Measurements from ENCODE around the gene EXOC3.

GRCh38 chr5:435961-436640, 6.9 kb upstream of the EXOC3 start:
- TF ChIP-seq NR2C2 (CRISPR knock-in tag; IDR thresholded peaks at IDR 0.05) (no peak), CREM (CRISPR knock-in tag; IDR thresholded peaks at IDR 0.05) (no peak), ZNF263 (CRISPR knock-in tag; IDR thresholded peaks at IDR 0.05; ENCODE audit: low read depth) (no peak), NFYB (CRISPR knock-in tag; conservative IDR thresholded peaks at IDR 0.05; ENCODE audit: low read depth) (no peak), ZBTB21 (CRISPR knock-in tag; IDR thresholded peaks at IDR 0.05; ENCODE audit: borderline replicate concordance) (no peak), ESRRA (CRISPR knock-in tag; IDR thresholded peaks at IDR 0.05; ENCODE audit: borderline replicate concordance) (no peak)
- TF ChIP-seq, protein P1, sequence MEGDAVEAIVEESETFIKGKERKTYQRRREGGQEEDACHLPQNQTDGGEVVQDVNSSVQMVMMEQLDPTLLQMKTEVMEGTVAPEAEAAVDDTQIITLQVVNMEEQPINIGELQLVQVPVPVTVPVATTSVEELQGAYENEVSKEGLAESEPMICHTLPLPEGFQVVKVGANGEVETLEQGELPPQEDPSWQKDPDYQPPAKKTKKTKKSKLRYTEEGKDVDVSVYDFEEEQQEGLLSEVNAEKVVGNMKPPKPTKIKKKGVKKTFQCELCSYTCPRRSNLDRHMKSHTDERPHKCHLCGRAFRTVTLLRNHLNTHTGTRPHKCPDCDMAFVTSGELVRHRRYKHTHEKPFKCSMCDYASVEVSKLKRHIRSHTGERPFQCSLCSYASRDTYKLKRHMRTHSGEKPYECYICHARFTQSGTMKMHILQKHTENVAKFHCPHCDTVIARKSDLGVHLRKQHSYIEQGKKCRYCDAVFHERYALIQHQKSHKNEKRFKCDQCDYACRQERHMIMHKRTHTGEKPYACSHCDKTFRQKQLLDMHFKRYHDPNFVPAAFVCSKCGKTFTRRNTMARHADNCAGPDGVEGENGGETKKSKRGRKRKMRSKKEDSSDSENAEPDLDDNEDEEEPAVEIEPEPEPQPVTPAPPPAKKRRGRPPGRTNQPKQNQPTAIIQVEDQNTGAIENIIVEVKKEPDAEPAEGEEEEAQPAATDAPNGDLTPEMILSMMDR (IDR thresholded peaks at IDR 0.05): peak; percentile 24; the same call in 1 of the 2 replicates
- TF ChIP-seq, protein P2, sequence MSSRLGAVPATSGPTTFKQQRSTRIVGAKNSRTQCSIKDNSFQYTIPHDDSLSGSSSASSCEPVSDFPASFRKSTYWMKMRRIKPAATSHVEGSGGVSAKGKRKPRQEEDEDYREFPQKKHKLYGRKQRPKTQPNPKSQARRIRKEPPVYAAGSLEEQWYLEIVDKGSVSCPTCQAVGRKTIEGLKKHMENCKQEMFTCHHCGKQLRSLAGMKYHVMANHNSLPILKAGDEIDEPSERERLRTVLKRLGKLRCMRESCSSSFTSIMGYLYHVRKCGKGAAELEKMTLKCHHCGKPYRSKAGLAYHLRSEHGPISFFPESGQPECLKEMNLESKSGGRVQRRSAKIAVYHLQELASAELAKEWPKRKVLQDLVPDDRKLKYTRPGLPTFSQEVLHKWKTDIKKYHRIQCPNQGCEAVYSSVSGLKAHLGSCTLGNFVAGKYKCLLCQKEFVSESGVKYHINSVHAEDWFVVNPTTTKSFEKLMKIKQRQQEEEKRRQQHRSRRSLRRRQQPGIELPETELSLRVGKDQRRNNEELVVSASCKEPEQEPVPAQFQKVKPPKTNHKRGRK (CRISPR knock-in tag; IDR thresholded peaks at IDR 0.05; ENCODE audit: borderline replicate concordance): no peak

Data from WTC11 (cell line).